GDM1 (cell line): ENCODE measurements around the gene MPPED1.

ENCODE experiments used
- DNase-seq: peaks from one replicate; lab custom pipeline; 2025; lab: John Stamatoyannopoulos, UW

MPPED1 gene

GRCh38 chr22:43521716-43522115, 109.9 kb downstream of the MPPED1 start:
- no peak for DNase-seq

DNA sequence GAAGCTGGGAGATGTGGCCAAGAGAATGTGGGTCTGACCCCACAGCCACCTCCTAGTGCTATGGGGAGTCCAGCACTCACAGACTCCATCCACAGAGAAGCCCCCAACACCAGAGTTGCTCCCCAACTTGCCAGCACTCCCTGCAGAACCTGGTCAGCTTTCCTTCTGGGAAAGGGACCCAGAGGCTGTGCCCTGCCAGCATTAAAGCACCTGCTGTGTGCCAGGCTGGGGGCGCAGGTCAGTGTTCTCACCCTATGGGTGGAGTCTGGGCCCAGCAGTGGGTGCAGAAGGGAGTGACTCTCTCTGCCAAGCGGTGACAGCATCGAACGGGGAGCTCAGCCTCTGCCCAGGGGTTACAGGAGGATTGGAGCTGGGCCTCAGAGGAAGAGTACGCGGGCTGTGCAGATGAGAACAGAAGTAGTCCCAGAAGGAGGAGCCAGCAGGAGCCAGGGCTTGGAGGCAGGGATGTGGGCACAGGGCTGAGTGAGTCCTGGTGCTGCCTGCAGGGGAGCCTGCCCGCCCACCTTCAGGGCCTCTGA, 114.4 kb downstream of the MPPED1 start:
- no peak for DNase-seq

GRCh38 chr22:43526946-43527345, 115.1 kb downstream of the MPPED1 start:
- DNase-seq = no peak

GRCh38 chr22:43528601-43529360, 117.0 kb downstream of the MPPED1 start:
- DNase-seq = no peak

- DNase-seq = no peak
These were observed 117.6 kb downstream of the MPPED1 start for GRCh38 chr22:43529461-43529860.

DNA sequence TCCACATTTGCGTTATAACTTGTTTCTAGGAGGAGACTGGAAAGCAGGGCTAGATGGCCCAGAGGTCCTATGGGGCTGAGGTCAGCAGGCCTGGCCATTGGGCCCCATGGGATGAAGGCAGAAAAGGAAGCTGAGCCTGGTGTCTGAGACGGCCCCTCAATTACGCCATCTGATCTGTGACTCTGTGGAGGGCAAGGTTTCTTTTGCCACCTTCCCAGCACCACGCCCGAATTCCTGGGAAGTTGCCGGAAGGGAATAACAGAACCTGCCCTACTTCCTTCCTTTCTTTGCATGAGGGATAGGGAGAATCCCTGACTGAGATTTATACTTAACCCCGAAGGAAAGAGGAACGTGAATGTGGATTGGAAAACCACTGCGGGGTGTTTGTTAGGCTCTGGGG, 118.1 kb downstream of the MPPED1 start:
- DNase-seq = no peak

- DNase-seq = no peak
These were observed 118.8 kb downstream of the MPPED1 start for GRCh38 chr22:43530349-43531201.

DNA sequence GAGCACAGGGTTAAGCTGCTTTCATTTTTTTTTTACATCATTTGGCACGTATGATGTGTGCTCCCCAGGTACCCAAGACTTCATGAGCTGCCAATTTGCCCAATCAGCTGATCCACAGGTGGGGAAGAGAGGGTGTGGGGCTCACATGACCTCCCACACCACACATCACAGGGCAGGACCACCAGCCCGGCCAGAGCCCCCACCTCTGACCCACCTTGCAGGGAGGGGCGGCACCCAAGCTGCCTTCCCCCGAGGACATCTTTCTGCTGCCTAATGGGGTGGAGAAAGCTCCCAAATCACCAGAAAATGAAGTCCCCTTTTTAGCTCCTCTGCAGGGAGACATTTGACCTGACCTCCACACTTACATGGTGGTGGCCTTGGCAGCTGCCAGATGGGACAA, 119.8 kb downstream of the MPPED1 start:
- DNase-seq = no peak

DNA sequence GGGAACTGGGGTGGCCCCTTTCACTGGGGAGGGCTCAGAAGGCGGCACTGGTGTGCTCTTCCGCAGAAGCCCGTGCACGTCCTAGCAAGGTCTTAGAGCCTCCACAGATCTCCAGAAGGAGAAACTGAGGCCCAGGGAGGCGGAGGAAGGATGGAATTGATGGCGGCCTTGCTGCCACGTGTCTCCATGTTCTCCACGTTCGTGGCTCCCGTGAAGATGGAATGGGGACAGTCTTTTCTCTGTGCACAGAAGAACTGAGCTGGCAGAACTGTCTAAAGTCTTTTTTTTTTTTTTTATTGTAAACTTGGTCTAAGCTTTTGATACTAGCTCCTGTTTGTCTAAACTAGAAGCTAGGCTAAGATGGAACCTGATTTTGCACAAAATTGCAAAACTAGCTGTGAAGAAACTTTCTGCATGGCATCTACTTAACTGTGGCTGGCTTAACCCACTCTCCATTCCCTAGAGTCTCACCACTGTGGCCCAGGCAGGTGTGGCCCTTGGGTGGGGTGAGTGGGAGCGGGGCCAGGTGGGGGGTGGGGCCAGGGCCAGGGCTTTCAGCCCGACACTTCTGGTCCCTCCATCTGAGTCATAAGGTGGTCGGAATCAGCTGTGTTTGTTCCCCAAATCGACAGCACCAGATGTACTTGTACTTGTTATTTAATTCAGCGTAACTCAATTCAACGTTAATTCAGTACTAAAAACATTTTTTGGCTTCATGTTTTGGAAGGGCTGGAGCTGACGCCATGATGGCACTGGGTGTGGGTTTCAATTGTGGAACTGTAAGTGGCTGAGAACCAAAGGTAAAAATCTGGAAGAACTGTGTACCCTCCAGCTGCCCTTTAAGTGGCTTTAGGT, 120.7 kb downstream of the MPPED1 start:
- no peak for DNase-seq

DNA sequence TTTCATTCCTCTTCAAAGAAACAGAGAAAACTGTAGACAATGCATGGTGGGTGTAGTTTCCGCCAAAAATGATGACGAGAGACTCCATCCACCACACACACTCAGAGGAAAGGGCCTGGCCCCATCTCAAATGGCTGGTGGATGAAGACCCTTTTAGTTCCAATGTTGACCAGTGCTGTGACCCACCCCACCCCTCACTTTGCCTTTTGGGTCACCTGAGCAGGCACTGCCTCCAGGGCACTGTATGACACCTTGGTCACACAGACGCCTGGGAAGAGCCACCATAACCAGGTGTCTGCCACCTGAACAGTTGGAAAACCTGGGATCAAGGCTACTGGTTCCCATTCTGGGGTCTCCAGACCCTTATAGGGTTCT, 121.3 kb downstream of the MPPED1 start:
- DNase-seq = no peak

GRCh38 chr22:43533656-43534428, 122.0 kb downstream of the MPPED1 start:
- DNase-seq = no peak

DNA sequence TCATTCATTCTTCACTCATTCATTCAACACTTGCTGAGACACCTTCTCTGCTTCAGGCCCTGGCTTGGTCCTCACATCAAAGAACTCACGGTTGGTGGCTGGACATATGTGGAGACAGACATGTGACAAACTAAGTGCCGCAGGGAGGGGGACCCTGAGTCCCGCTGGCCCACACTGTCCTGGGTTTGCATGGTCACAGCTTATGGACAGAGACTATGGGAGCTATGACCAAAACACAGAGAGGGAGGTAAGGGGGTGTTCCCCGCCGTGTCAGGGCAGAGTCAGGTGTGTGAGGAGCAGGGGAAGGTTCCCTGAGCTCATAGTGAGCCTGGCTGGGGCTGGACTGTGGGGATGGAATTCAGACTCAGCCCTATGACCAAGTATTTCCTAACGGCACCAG, 123.1 kb downstream of the MPPED1 start:
- no peak for DNase-seq

- DNase-seq = no peak
These were observed 123.5 kb downstream of the MPPED1 start for GRCh38 chr22:43535336-43535735.

GRCh38 chr22:43535741-43536140, 123.9 kb downstream of the MPPED1 start:
- DNase-seq = no peak

DNA sequence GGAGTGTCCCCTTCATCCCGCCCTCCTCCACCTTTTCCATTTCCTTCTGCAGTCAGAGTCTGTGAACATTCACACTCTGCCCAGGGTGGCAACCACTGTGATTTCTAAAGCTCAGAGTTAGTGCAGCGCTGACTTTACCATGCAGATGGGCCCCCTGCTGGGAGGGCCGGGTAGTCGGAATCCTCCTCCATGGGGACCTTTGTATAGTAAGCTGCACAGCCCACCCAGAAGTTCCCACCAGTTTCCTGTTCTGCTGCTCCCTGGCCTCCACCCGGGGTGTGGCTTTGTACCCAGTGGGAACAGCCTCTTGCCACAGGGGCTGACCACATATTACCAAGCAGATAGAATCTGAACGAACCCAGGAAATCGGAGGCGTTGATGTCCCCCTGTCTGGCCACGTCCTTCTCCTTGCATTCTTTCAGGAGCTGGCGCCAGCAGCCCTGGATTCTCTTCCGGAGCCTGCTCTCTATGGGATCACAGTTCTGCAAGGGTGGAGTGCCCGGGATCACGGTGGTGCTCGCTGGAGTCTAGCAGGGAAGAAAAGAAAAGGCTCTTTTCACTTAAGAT, 125.3 kb downstream of the MPPED1 start:
- DNase-seq = no peak

DNA sequence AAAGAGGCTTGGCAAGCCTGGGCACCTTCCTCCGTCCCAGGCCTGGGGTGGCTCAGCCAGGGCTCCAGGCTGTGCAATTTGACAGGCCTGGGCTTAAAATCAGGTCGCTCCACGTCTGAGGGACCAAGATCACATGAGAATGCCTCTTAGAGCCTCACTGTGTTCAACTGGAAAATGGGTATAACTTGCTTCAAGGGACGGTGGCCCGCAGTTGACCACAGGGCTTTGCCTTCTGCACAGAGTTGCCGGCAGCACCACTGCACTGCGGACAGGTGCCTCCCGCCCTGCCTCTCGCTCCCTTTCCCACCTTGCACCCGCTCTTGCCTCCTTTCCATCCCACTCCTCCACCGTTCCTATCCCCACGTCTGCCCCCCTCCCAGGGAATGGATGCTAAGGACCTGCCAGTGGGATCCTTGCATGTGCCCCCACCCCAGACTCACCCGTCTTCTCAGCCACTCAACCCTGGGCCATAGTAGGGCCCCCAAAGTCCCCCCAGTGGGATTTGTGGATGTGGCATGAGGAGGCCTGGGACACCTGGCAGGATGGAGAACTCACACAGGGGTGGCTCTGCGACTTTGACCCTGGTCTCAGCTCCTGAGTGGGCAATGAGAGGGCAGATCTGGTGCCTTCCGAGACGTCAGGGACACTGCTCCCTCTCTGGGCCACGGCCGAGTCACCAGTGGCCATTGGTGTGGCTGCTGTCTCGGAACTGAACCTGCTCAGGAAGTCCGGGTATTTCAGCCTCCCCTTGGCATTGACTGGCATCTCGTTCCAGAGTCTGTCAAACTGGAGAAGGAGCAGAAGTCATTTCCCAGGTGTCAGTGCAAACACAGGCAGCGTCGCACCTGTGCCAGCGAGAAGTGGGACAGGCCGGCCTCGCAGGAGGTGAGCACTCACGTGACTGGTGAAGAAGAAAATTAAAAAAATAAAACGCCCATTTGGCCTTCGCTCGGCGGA, 128.0 kb downstream of the MPPED1 start:
- DNase-seq = no peak

DNA sequence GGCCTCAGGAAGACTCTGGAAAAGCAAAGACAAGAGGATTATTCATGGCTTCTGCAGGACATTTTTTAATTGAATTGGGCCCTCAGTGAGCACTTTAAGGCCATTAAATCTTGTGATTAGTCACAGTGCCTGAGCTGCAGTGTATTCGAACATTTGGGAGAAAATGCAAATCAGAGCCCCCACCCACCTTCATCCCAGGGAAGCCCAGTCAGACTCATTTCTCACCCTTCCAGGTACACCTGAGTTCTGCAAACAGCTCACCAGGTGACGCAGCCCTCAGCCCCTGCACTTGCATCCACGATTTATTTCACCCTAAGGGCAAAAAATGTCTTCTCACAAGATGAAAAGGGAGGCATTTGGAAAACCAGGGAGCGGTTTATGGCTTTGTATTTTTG, 128.7 kb downstream of the MPPED1 start:
- DNase-seq = no peak

DNA sequence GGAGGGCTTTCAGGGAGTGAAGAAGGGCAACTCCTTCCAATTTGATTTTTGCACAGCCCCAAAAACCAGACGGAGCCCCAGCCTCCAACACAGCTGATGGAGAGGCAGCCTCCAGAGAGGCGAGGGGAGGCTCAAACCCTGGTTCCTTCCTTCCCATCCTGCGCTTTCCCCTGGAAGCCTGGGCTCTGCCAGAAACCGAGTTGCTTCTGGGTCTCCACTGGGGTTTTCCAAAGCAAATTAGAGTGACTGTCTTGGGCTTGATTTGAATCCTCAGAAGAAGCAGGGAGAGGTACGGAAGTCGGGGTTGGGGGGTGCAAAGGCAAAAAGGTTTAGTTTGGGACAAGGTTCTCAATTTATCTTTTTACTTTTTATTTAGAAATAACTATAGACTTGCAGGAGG, 129.2 kb downstream of the MPPED1 start:
- no peak for DNase-seq

GRCh38 chr22:43541462-43542407, 129.9 kb downstream of the MPPED1 start:
- DNase-seq = no peak
